Heart right ventricle (tissue), 16 donors: ENCODE data around the gene SNX24. TPM values are rescaled to one million over a fixed set of nuclear protein-coding genes. Genes with fewer than 3 reads are reported as not detected.

Experiments
- ATAC-seq, 8 donors: fragments of 200-7000 bp; cut with Tn5 transposase; one replicate each; pipeline ENCODE4 v1.9.1; 2020; ENCODE audit warnings: mild to moderate bottlenecking in 8 of 8, moderate library complexity in 8 of 8, moderate number of reproducible peaks in 1 of 8
- DNase-seq, 2 donors: peaks; one replicate each; pipeline ENCODE4 v3.0.0-alpha.2; 2020
- H3K27ac ChIP-seq, 10 donors: fragments of 200-600 bp; sonication (generic) in 2 of 10; one replicate each; pipeline versions ENCODE4 v1.5.0 to v1.8.0; 2020 to 2022; ENCODE audit warnings: mild to moderate bottlenecking in 3 of 10
- H3K27me3 ChIP-seq, 7 donors: fragments of 200-600 bp; one replicate each; pipeline ENCODE4 v1.8.0; 2021 to 2022; ENCODE audit warnings: mild to moderate bottlenecking in 2 of 7
- H3K36me3 ChIP-seq, 9 donors: fragments of 200-600 bp; sonication (generic) in 1 of 9; one replicate each; pipeline versions ENCODE4 v1.5.0 to v1.8.0; 2020 to 2022; ENCODE audit warnings: mild to moderate bottlenecking in 2 of 9
- H3K4me1 ChIP-seq, 9 donors: fragments of 200-600 bp; sonication (generic) in 1 of 9; one replicate each; pipeline versions ENCODE4 v1.5.0 to v1.8.0; 2020 to 2022; ENCODE audit warnings: mild to moderate bottlenecking in 4 of 9
- H3K4me3 ChIP-seq, 10 donors: fragments of 200-600 bp; sonication (generic) in 2 of 10; one replicate each; pipeline versions ENCODE4 v1.5.0 to v1.8.0; 2020 to 2022; ENCODE audit warnings: mild to moderate bottlenecking in 7 of 10, moderate library complexity in 2 of 10
- H3K9me3 ChIP-seq, 11 donors: fragments of 200-600 bp in 10 of 11; sonication (generic) in 2 of 11; one replicate each; pipeline versions ENCODE4 v1.5.0 to v1.8.0; 2013 to 2022; ENCODE audit warnings: mild to moderate bottlenecking in 2 of 11, control low read depth in 1 of 11, moderate library complexity in 1 of 11
- WGBS, 2 donors: extraction: QIAGEN DNeasy Blood & Tissue Kit; methylation state at CpG; one replicate each; pipeline ENCODE4 v1.1.7; 2013; ENCODE audit warnings: inconsistent platforms in 1 of 2; 5-methylcytosine and 5-hydroxymethylcytosine counted together
- intact Hi-C, 10 donors: fragments of 100-400 bp; cut with DNase I; formaldehyde crosslinking; loops; one replicate each; pipeline versions ENCODE4 v1.11.1 to v1.14.2; 2022
- polyA plus RNA-seq, 2 donors: library from polyadenylated mRNA; stranded (reverse); fragments of 200-250 nt; gene quantifications; one replicate each; pipeline ENCODE4 v1.2.3, GENCODE V29; 2013
- total RNA-seq, 10 donors: library from RNA; stranded (reverse); fragmentation: NEBNext Ultra II Directional in 3 of 10; extraction: Animal tissue kit (Norgen Biotek cat#: 25700) in 3 of 10; gene quantifications; one replicate each; pipeline versions ENCODE4 v1.2.1 to v1.2.4, GENCODE V29; 2021 to 2023
- TF ChIP-seq, protein P1 (sequence below), 9 donors: fragments of 200-600 bp; sonication (generic) in 2 of 9; IDR thresholded peaks; one replicate each; pipeline versions ENCODE4 v1.5.0 to v1.8.0; 2021 to 2022; ENCODE audit warnings: antibody characterized with exemption in 9 of 9, mild to moderate bottlenecking in 5 of 9, moderate library complexity in 1 of 9
- donor health status: Arrhythmogenic right ventricular cardiomyopathy.
- donor health status: ischemic (EF 13 %, LVEDD 7.1; RV severe dilation, severe dysfunction).
- donor health status: healthy with polysubstance abuse.
- donor health status: DM: no; HTN: yes; CAD: no.
- donor health status: DM: no; HTN: no; CAD: no.
- donor health status: ischemic (EF 25% LVEDD 6.9; RV normal size, moderate dysfunction).
- donor health status: ischemic (EF 25% LVEDD 5.7; RV mildly dilated, moderate dysfunction).
- donor health status: healthy.
- donor health status: DM: yes; HTN: yes; CAD: no.
- donor health status: Ischemic cardiomyopathy.
- donor health status: ischemic (EF 35%, LVEDD 5.7; RV mildly dilated, moderate dysfunction).
- donor health status: nonischemic (EF 11% LVEDD 7.7; RV severe dilation, severe dysfunction).
- donor health status: DM: yes; HTN: yes; CAD: no.
- donor health status: PGD.
- donor health status: ischemic (EF 29% LVEDD 5.4; RV normal size, mild dysfunction).
- donor health status: nonischemic (EF 23%, LVEDD 6.1; RV moderate dilation, normal function).

The SNX24 gene
- total and polyA plus RNA-seq, 12 donors = 11.7 to 16.3 (median 13.8) TPM

DNA sequence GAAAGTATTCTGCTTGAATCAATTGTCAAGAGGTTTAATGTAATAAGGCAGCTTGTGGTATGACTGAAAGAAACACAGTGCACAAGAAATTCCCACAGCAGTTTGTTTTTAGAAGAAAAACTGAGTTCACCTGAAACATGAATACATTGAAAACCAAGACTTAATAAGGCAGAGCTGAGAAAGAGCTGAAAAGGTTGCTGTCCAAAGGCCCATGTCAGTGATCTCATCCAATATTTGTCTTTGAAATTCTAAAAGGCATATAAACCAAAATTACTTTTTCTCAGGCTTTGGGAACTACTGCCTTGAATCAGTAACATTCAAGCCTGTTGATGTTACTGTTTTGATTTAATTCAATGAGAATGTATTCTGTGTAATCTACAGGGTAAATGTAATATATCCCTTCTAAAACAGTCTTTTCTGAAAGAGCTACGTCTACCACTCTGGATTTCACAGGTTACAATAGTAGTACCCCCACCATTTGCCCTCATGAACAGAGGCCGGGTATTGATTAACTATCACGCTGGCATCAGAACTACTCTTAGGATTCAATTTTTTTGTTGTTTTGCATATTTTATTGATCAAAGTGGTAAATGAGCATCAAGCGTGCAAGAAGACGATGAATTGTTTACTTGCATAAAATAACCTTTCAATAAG, 133.4 kb downstream of the SNX24 start:
- WGBS, 2 donors = 79 to 99% methylated on average over 5 of the region's 5 CpGs
- Histone ChIP-seq H3K27ac (no peak overlapping the region), H3K4me1 (no peaks in the 10 kb centered on the region), H3K36me3 (no peaks in the 10 kb centered on the region), H3K27me3 (no peaks in the 10 kb centered on the region), H3K4me3 (no peak overlapping the region), H3K9me3 (no peaks in the 10 kb centered on the region)
- DNase-seq (no peak), ATAC-seq (no peak)
- TF ChIP-seq, protein P1, sequence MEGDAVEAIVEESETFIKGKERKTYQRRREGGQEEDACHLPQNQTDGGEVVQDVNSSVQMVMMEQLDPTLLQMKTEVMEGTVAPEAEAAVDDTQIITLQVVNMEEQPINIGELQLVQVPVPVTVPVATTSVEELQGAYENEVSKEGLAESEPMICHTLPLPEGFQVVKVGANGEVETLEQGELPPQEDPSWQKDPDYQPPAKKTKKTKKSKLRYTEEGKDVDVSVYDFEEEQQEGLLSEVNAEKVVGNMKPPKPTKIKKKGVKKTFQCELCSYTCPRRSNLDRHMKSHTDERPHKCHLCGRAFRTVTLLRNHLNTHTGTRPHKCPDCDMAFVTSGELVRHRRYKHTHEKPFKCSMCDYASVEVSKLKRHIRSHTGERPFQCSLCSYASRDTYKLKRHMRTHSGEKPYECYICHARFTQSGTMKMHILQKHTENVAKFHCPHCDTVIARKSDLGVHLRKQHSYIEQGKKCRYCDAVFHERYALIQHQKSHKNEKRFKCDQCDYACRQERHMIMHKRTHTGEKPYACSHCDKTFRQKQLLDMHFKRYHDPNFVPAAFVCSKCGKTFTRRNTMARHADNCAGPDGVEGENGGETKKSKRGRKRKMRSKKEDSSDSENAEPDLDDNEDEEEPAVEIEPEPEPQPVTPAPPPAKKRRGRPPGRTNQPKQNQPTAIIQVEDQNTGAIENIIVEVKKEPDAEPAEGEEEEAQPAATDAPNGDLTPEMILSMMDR (IDR thresholded peaks at IDR 0.05) = no peak
- intact Hi-C loops = no loop called here

DNA sequence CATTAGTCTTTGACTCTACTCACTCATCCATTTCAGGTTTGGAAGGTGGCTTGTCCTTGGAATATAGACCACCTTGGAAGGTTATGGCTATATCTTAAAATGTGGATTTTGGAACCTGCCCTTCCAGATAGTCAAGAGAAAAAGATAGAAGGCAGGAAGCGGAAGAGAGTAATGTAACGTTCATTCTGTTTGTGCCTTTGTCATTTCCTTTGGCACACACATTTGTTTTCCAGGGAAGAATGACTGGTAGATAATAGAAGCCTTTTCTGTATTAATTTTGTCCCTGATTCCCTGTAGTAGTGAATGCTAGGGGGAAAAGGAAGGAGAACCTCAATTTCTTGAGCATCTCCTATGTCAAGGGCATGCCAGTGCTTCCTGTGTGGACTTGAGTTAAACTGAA, 136.4 kb downstream of the SNX24 start:
- intact Hi-C loops = no loop called here
- no peaks in the 10 kb centered on the region for H3K27me3 ChIP-seq
- no peaks in the 10 kb centered on the region for H3K4me1 ChIP-seq
- TF ChIP-seq, protein P1 (IDR thresholded peaks at IDR 0.05) = no peak
- H3K36me3 ChIP-seq = no peaks in the 10 kb centered on the region
- ATAC-seq (no peak), DNase-seq (no peak)
- no peak overlapping the region for H3K4me3 ChIP-seq
- no peaks in the 10 kb centered on the region for H3K9me3 ChIP-seq
- H3K27ac ChIP-seq = no peak overlapping the region
- WGBS, 2 donors = 60% methylated on average over 2 of the region's 2 CpGs

DNA sequence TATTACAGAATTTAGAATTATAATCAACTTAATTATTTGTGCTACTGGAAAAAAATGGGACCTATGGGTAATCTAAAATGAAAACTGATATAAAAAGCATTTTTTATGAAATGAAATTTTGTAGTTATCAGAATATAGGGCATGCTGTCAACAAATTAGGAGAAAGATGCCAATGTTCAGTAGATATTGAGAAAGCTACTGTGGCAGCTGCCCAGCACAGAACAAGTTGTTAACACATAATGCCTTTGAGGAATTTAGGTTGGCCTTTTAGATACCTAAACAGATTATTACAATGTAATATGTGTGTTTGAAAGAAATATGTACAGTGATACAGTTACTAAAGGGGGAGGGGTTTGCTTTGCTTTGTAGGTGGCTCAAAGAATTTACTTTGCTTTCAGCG, 137.0 kb downstream of the SNX24 start:
- Histone ChIP-seq H3K27ac (no peak overlapping the region), H3K4me1 (no peaks in the 10 kb centered on the region), H3K4me3 (no peak overlapping the region), H3K9me3 (no peaks in the 10 kb centered on the region), H3K27me3 (no peaks in the 10 kb centered on the region), H3K36me3 (no peaks in the 10 kb centered on the region)
- no peak for DNase-seq
- no peak for ATAC-seq
- TF ChIP-seq, protein P1 (IDR thresholded peaks at IDR 0.05) = no peak
- intact Hi-C loops = no loop called here
- 0 to 42% methylated on average over 1 of the region's 1 CpG for WGBS, 2 donors

DNA sequence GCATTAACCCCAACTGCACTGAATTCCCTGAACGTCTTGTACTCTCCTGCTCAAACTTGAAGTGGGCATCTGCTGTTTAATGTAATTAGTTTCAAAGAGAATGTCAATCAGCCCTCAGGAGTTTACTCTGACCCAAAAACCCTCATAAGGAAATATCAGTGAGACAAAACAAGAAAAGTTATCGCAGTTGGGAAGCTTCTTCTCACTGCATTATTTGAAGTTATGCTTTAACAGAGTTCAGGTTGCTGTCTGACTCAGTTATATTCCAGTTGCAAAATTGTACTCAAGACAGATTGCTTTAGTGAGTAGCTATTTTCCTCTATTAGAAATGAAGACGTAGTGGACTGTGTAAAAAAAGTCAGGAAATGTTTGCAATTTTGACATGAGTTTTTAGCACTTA, 139.0 kb downstream of the SNX24 start:
- intact Hi-C loops = no loop called here
- H3K9me3 ChIP-seq = no peaks in the 10 kb centered on the region
- ATAC-seq (no peak), DNase-seq (no peak)
- H3K27ac ChIP-seq = no peak overlapping the region
- H3K4me1 ChIP-seq = no peaks in the 10 kb centered on the region
- no peaks in the 10 kb centered on the region for H3K27me3 ChIP-seq
- TF ChIP-seq, protein P1 (IDR thresholded peaks at IDR 0.05) = no peak
- no peak overlapping the region for H3K4me3 ChIP-seq
- 92 to 97% methylated on average over 3 of the region's 3 CpGs for WGBS, 2 donors
- H3K36me3 ChIP-seq = no peaks in the 10 kb centered on the region
